Calu3 (cell line): ENCODE measurements around the gene IQCK. TPM values are rescaled to one million over a fixed set of nuclear protein-coding genes. Genes with fewer than 3 reads are reported as not detected.

Experiments used
- BruUV-seq: library from RNA; stranded (reverse); fragments of 400-500 nt; replicated peaks from 2 replicates; lab custom pipeline; 2021; lab: Mats Ljungman, UMichigan
- CTCF ChIA-PET: fragments of 300-600 bp; sonication (Branson Sonifier 250); formaldehyde crosslinking; loops from one replicate; lab custom pipeline; 2022; ENCODE audit warnings: antibody characterized with exemption; lab: Charles Lee
- DNase-seq: peaks from one replicate; pipeline ENCODE4 v3.0.0; 2022
- H3K27ac Mint-ChIP-seq: one replicate; pipeline ENCODE4 v1.8.0; 2022; ENCODE audit warnings: mixed read lengths; ENCODE audit not compliant: unreplicated experiment
- H3K27me3 Mint-ChIP-seq: one replicate; pipeline ENCODE4 v1.8.0; 2022; ENCODE audit warnings: mixed read lengths; ENCODE audit not compliant: unreplicated experiment
- H3K36me3 Mint-ChIP-seq: one replicate; pipeline ENCODE4 v1.8.0; 2022; ENCODE audit warnings: mild to moderate bottlenecking, moderate library complexity, mixed read lengths; ENCODE audit not compliant: insufficient read depth, unreplicated experiment
- H3K4me1 Mint-ChIP-seq: one replicate; pipeline ENCODE4 v1.8.0; 2022; ENCODE audit warnings: mild to moderate bottlenecking, low read depth, mixed read lengths; ENCODE audit not compliant: unreplicated experiment
- H3K4me3 Mint-ChIP-seq: one replicate; pipeline ENCODE4 v1.8.0; 2022; ENCODE audit warnings: mild to moderate bottlenecking, low read depth, moderate library complexity, mixed read lengths; ENCODE audit not compliant: unreplicated experiment
- H3K9me3 Mint-ChIP-seq: one replicate; pipeline ENCODE4 v1.8.0; 2022; ENCODE audit warnings: low read depth, mixed read lengths; ENCODE audit not compliant: unreplicated experiment
- intact Hi-C: fragments of 100-400 bp; cut with micrococcal nuclease; formaldehyde crosslinking; loops from one replicate; pipeline ENCODE4 v1.10.0; 2022; ENCODE audit not compliant: unreplicated experiment
- total RNA-seq: library from RNA; stranded (reverse); gene quantifications from 2 replicates; pipeline ENCODE4 v1.2.3, GENCODE V29; 2022
- TF ChIP-seq, protein P1 (sequence below): fragments of 200-600 bp; IDR thresholded peaks from one replicate; pipeline ENCODE4 v1.8.0; 2022; ENCODE audit warnings: antibody characterized with exemption; ENCODE audit not compliant: unreplicated experiment

IQCK gene
- total RNA-seq, 1 experiment from 2014 or later = 42.5 TPM

DNA sequence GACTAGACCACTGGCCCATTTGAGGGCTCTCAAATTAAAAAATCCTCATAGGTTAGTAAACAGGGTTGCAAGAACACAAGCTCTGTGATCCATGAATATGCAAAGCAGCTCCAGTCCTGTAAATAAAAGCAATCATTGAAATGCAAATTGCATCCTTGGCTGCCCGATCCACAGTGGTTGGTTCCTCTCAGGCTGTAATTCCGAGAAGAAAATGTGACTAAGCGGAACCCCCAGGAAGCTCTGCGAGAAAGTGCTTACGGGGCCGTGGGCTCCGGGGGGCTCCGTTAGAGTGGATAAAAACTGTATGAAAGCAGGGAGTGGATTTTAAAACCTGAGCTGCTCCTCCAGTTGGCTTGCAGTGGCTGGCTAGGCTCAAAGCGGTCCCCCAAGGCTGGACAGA is 164.1 kb downstream of the IQCK start:
- no TSS peak for BruUV-seq
- no peaks in the 10 kb centered on the region for H3K27me3 Mint-ChIP-seq
- H3K4me1 Mint-ChIP-seq = peaks cover 30% of the 10 kb centered on the region
- peak overlapping the region; percentile 90 for H3K4me3 Mint-ChIP-seq
- H3K27ac Mint-ChIP-seq = peak overlapping the region; percentile 80
- CTCF ChIA-PET = interaction anchor here (0.5 to 2.6 kb wide), 5 partner anchors 17 to 698 kb away, joined by 3 to 7 read pairs (median 3); no protein-coding TSS in a partner anchor
- no peaks in the 10 kb centered on the region for H3K9me3 Mint-ChIP-seq
- intact Hi-C loops = loop anchor here (2.0 to 5.0 kb wide), 2 partner anchors 163 to 180 kb away; partner anchors contain the start of genes IQCK and KNOP1
- H3K36me3 Mint-ChIP-seq = peaks cover 77% of the 10 kb centered on the region
- DNase-seq = no peak
- TF ChIP-seq, protein P1, sequence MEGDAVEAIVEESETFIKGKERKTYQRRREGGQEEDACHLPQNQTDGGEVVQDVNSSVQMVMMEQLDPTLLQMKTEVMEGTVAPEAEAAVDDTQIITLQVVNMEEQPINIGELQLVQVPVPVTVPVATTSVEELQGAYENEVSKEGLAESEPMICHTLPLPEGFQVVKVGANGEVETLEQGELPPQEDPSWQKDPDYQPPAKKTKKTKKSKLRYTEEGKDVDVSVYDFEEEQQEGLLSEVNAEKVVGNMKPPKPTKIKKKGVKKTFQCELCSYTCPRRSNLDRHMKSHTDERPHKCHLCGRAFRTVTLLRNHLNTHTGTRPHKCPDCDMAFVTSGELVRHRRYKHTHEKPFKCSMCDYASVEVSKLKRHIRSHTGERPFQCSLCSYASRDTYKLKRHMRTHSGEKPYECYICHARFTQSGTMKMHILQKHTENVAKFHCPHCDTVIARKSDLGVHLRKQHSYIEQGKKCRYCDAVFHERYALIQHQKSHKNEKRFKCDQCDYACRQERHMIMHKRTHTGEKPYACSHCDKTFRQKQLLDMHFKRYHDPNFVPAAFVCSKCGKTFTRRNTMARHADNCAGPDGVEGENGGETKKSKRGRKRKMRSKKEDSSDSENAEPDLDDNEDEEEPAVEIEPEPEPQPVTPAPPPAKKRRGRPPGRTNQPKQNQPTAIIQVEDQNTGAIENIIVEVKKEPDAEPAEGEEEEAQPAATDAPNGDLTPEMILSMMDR = no peak

DNA sequence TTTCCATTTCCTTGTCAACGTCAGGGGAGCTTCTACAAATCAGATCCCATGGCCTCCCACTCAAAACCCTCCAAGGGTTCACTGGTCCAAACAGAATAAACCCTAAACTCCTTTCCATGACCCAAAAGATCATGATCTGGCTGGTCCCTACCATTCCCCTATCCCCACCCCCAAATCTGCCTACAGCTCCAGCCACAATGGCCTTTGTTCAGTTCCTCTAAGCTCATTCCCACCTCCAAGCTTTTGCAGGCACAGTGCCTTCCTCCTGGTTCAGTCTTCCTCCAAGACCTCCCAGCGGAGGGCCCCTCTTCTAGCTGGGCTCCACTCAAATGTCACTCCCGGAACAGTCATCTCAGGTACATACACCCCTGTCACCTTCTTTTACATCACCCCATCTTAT is 164.6 kb downstream of the IQCK start:
- TF ChIP-seq, protein P1 = no peak
- Mint-ChIP-seq H3K4me3 (peak overlapping the region; percentile 90), H3K27ac (peak overlapping the region; percentile 80), H3K36me3 (peaks cover 73% of the 10 kb centered on the region), H3K4me1 (peaks cover 26% of the 10 kb centered on the region), H3K9me3 (no peaks in the 10 kb centered on the region), H3K27me3 (no peaks in the 10 kb centered on the region)
- no TSS peak for BruUV-seq
- intact Hi-C loops = loop anchor here (2.0 to 5.0 kb wide), 2 partner anchors 164 to 180 kb away; partner anchors contain the start of genes IQCK and KNOP1
- CTCF ChIA-PET = interaction anchor here (0.6 to 2.6 kb wide), 6 partner anchors 17 to 363 kb away, joined by 3 to 7 read pairs (median 3); no protein-coding TSS in a partner anchor
- DNase-seq = peak; percentile 17

DNA sequence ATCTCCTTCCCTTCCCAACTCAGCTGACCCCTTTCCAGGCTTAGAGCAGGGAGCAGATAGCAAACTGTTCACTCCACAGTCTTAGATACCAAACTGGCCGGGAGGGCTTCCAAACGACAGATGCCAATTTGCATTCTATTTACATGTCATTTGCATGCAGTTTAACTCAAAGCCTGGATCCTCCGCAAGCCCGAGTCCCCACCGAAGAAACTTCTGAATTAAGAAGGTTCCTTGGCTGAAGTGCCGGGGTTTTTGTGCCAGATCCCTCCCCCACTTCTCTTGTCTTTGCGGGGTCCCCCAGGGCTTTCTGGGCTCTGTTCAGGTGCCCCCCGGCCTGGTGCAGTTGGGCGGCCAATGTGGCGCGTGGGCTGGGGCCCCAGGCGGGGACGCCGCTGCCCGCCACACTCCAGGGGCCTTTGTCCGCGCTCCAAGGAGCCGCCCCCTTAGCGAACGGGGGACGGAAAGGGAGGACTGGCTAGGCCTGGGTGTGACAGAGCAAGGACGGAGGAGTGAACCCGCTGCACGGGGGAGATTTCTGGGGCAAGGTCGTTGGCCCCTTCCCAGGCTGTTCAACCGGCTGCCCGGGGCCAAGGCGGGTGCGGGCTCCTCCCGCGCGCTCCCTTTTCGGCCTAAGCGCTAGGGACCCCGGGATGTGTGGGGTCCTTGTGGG is 165.4 kb downstream of the IQCK start:
- intact Hi-C loops = loop anchor here (2.0 to 5.0 kb wide), 2 partner anchors 165 to 181 kb away; partner anchors contain the start of genes IQCK and KNOP1
- H3K27ac Mint-ChIP-seq = peak overlapping the region; percentile 80
- BruUV-seq = no TSS peak

DNA sequence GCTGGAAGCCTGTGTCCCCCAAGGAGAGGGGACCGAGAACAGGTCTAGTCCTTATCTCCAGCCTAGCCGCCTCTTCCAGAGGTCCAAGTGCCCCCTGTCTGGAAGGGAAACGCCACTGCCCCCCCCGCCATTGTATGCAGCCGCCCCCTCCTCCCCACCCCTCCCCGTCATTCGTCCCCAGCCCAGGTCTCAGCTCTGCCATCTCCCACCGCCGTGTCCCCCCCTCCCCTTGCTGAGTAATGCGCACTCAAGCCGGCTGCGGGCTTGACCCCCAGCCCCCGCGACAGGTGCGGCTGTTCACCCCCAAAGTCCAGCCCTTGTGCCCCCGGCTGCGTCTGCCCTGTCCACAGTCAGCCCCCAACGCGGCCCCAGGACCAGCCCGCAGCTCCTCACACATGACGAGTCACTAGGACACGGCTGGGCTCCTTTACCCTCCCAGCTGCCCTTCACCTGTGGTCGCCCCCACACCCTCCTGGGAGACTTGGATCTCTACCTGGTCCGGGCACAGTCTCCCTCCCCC is 166.0 kb downstream of the IQCK start:
- Mint-ChIP-seq H3K9me3 (no peaks in the 10 kb centered on the region), H3K27ac (peak overlapping the region; percentile 80), H3K4me3 (peak overlapping the region; percentile 90), H3K4me1 (peaks cover 22% of the 10 kb centered on the region), H3K36me3 (peaks cover 65% of the 10 kb centered on the region), H3K27me3 (no peaks in the 10 kb centered on the region)
- peak; percentile 48 for DNase-seq
- CTCF ChIA-PET = interaction anchor here (0.5 to 3.5 kb wide), 11 partner anchors 67 to 374 kb away, joined by 3 to 41 read pairs (median 4); no protein-coding TSS in a partner anchor
- BruUV-seq = no TSS peak
- TF ChIP-seq, protein P1 = no peak
- intact Hi-C loops = loop anchor here (2.0 to 5.0 kb wide), 2 partner anchors 165 to 182 kb away; partner anchors contain the start of genes IQCK and KNOP1

More for the DNA sequence above, 165.4 kb downstream of the IQCK start:
- CTCF ChIA-PET = interaction anchor here (0.5 to 3.5 kb wide), 11 partner anchors 18 to 300 kb away, joined by 3 to 41 read pairs (median 4); no protein-coding TSS in a partner anchor
- no peaks in the 10 kb centered on the region for H3K27me3 Mint-ChIP-seq
- peaks cover 69% of the 10 kb centered on the region for H3K36me3 Mint-ChIP-seq
- H3K4me3 Mint-ChIP-seq = peak overlapping the region; percentile 90
- no peaks in the 10 kb centered on the region for H3K9me3 Mint-ChIP-seq
- H3K4me1 Mint-ChIP-seq = peaks cover 25% of the 10 kb centered on the region
- peak; percentile 59 for DNase-seq
- TF ChIP-seq, protein P1 = no peak
